Stimulated activated CD4-positive, alpha-beta T cell treated with anti-CD3 and anti-CD28 coated beads, Interleukin-1b, Interleukin-23, amount 100 ng/mL, for 24 hours (primary cell): ENCODE measurements around the gene PDF.

ENCODE experiments used
- DNase-seq, 4 experiments: peaks; one replicate each; pipeline ENCODE4 v3.0.0-alpha.2; 2020; ENCODE audit warnings: low read depth in 4 of 4, low spot score in 1 of 4

The PDF gene

GRCh38 chr16:69339289-69340094 lies 9.1 kb upstream of the PDF start, which contains the start of the genes COG8 and NIP7:
Gene COG8, minus strand, starts transcription at chr16:69339564. Its CDS starts 12 bp downstream, at chr16:69339552.
Gene NIP7, plus strand, starts transcription at chr16:69339772. Its CDS starts 58 bp downstream, at chr16:69339830.
- peak; percentile 81 to 93 (median 82) for DNase-seq

GRCh38 chr16:69338557-69339288 lies 8.3 kb upstream of the PDF start:
- DNase-seq, result no peak

- no peak for DNase-seq
Observed at GRCh38 chr16:69334696-69335095, 4.3 kb upstream of the PDF start.

GRCh38 chr16:69329369-69330285 lies 761 bp downstream of the PDF start:
- DNase-seq, result peak in 1 of 4 experiments; percentile 16

GRCh38 chr16:69328854-69329316 lies 1.5 kb downstream of the PDF start:
- DNase-seq, result no peak

GRCh38 chr16:69327585-69328310 lies 2.6 kb downstream of the PDF start:
- no peak for DNase-seq

GRCh38 chr16:69326172-69326873 lies 4.1 kb downstream of the PDF start:
- DNase-seq, result no peak

- DNase-seq, result no peak
Observed at GRCh38 chr16:69325784-69326171, 4.6 kb downstream of the PDF start.

- DNase-seq, result no peak
Observed at GRCh38 chr16:69324585-69325253, 5.7 kb downstream of the PDF start.

GRCh38 chr16:69324013-69324531 lies 6.3 kb downstream of the PDF start:
- no peak for DNase-seq

- no peak for DNase-seq
Observed at GRCh38 chr16:69323415-69323814, 7.0 kb downstream of the PDF start.

- no peak for DNase-seq
Observed at GRCh38 chr16:69322343-69322742, 8.0 kb downstream of the PDF start.

GRCh38 chr16:69321080-69321479 lies 9.3 kb downstream of the PDF start:
- no peak for DNase-seq

GRCh38 chr16:69320740-69321073 lies 9.7 kb downstream of the PDF start:
- no peak for DNase-seq

GRCh38 chr16:69319826-69320739 lies 10.3 kb downstream of the PDF start:
- no peak for DNase-seq

- DNase-seq, result no peak
Observed at GRCh38 chr16:69319381-69319780, 11.0 kb downstream of the PDF start.

GRCh38 chr16:69318911-69319289 lies 11.5 kb downstream of the PDF start:
- DNase-seq, result no peak
